Omental fat pad (tissue), 4 donors: ENCODE data around the gene RUSF1. TPM values are rescaled to one million over a fixed set of nuclear protein-coding genes. Genes with fewer than 3 reads are reported as not detected.
A peak's percentile ranks its signal among the peaks of the same experiment; 100 is the strongest.

Source experiments
- ATAC-seq: fragments of 150-250 bp; one replicate; pipeline ENCODE4 v1.9.1; 2016; ENCODE audit warnings: mild to moderate bottlenecking, moderate library complexity; ENCODE audit not compliant: low FRiP score
- DNase-seq: peaks from one replicate; pipeline ENCODE4 v3.0.0-alpha.2; 2019; ENCODE audit warnings: low spot score
- total RNA-seq, 4 donors: library from RNA; depleted of rRNA; stranded (reverse); fragments of >200 nt; gene quantifications; one replicate each; pipeline ENCODE4 v1.1.0, GENCODE V29; 2016
- TF ChIP-seq, protein P1 (sequence below), 3 donors: fragments of 450-650 bp; IDR thresholded peaks; one replicate each; pipeline ENCODE4 v1.5.1; 2016 to 2017; ENCODE audit warnings: antibody characterized with exemption in 3 of 3, mild to moderate bottlenecking in 3 of 3, moderate library complexity in 2 of 3

Gene RUSF1
- total RNA-seq, 4 donors from 2014 or later: 35.3 to 56.7 (median 48.9) TPM

DNA sequence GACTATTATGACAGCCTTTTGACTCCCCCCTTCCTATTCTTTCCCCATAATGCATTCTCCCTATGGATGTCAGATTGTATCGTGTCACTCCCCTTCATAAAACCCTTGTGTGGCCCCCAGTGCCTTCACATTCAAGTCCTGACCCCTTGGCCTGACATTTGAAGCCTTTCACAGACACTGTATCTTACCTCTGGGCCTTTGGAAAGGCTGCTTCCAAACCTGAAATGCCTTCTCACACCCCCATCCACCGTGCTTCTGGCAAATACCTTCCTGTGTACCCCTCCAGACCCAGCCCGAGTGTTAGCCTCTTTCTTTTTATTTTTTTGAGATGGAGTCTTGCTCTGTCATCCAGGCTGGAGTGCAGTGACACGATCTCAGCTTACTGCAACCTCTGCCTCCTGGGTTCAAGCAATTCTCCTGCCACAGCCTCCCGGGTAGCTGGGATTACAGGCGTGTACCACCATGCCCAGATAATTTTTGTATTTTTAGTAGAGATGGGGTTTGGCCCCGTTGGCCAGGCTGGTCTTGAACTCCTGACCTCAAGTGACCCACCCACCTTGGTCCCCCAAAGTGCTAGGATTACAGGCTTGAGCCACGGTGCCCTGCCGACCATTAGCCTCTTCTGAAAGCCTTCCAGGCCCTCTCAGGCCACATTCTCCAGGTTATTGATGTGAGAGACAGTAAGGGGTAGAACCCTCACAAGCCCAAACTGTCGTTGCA lies 46.8 kb downstream of the RUSF1 start:
- DNase-seq: no peak
- no peak for ATAC-seq
- TF ChIP-seq, protein P1, sequence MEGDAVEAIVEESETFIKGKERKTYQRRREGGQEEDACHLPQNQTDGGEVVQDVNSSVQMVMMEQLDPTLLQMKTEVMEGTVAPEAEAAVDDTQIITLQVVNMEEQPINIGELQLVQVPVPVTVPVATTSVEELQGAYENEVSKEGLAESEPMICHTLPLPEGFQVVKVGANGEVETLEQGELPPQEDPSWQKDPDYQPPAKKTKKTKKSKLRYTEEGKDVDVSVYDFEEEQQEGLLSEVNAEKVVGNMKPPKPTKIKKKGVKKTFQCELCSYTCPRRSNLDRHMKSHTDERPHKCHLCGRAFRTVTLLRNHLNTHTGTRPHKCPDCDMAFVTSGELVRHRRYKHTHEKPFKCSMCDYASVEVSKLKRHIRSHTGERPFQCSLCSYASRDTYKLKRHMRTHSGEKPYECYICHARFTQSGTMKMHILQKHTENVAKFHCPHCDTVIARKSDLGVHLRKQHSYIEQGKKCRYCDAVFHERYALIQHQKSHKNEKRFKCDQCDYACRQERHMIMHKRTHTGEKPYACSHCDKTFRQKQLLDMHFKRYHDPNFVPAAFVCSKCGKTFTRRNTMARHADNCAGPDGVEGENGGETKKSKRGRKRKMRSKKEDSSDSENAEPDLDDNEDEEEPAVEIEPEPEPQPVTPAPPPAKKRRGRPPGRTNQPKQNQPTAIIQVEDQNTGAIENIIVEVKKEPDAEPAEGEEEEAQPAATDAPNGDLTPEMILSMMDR (IDR thresholded peaks at IDR 0.05): no peak

GRCh38 chr16:31460582-31461002 lies 47.6 kb downstream of the RUSF1 start:
- no peak for ATAC-seq
- TF ChIP-seq, protein P1 (IDR thresholded peaks at IDR 0.05): no peak
- DNase-seq: no peak

- ATAC-seq (peak; percentile 90), DNase-seq (peak; percentile 98)
- TF ChIP-seq, protein P1 (IDR thresholded peaks at IDR 0.05): no peak
Observed at GRCh38 chr16:31459687-31460581, 48.3 kb downstream of the RUSF1 start.

GRCh38 chr16:31458844-31459686 lies 49.1 kb downstream of the RUSF1 start, which contains the start of gene ARMC5:
ARMC5 (plus strand) TSS chr16:31459501; CDS start chr16:31459525, 24 bp downstream.
- ATAC-seq (peak; percentile 90), DNase-seq (peak; percentile 85)
- TF ChIP-seq, protein P1 (IDR thresholded peaks at IDR 0.05): peak in 1 of 3 donors; percentile 4

GRCh38 chr16:31458073-31458843 lies 49.9 kb downstream of the RUSF1 start:
- TF ChIP-seq, protein P1 (IDR thresholded peaks at IDR 0.05): no peak
- no peak for ATAC-seq
- no peak for DNase-seq

DNA sequence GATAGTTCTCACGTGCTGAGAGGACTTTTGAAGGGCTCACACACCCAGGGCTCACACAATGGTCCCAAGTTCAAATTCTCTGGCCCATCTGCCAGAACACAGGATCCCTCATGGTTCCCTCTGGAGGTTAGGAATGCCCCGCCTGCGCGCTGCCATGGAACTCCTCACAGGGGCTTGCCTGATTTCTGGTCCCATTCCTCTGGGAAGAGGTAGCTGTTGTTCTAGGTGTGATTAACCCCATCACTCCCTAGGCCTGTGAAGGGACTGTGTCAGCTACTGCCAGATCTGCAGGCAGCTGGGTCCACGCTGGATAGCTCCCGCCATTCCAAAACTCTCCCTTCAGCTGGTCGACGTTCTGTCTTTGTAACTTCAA lies 51.2 kb downstream of the RUSF1 start:
- no peak for DNase-seq
- ATAC-seq: no peak
- TF ChIP-seq, protein P1 (IDR thresholded peaks at IDR 0.05): no peak
